Lower lobe of right lung (tissue), 2 donors: ENCODE measurements around the gene RALGDS. TPM values are rescaled to one million over a fixed set of nuclear protein-coding genes. Genes with fewer than 3 reads are reported as not detected.
A peak's percentile ranks its signal among the peaks of the same experiment; 100 is the strongest.

ENCODE experiments used
- ATAC-seq, 2 donors: fragments of 200-7000 bp; cut with Tn5 transposase; one replicate each; pipeline ENCODE4 v1.9.1; 2020 to 2022; ENCODE audit warnings: mild to moderate bottlenecking in 2 of 2, moderate library complexity in 2 of 2
- DNase-seq: peaks from one replicate; pipeline ENCODE4 v3.0.0-alpha.2; 2020
- H3K27ac ChIP-seq: fragments of 200-600 bp; one replicate; pipeline ENCODE4 v1.8.0; 2022
- H3K27me3 ChIP-seq: fragments of 200-600 bp; one replicate; pipeline ENCODE4 v1.8.0; 2022; ENCODE audit warnings: low read depth
- H3K36me3 ChIP-seq: fragments of 200-600 bp; one replicate; pipeline ENCODE4 v1.8.0; 2022; ENCODE audit warnings: mild to moderate bottlenecking
- H3K4me1 ChIP-seq: fragments of 200-600 bp; one replicate; pipeline ENCODE4 v1.8.0; 2022
- H3K4me3 ChIP-seq: fragments of 200-600 bp; one replicate; pipeline ENCODE4 v1.8.0; 2022; ENCODE audit warnings: mild to moderate bottlenecking
- H3K9me3 ChIP-seq: fragments of 200-600 bp; one replicate; pipeline ENCODE4 v1.8.0; 2022
- intact Hi-C: fragments of 100-400 bp; cut with DNase I; formaldehyde crosslinking; loops from one replicate; pipeline ENCODE4 v1.11.0; 2022
- microRNA-seq: library from miRNA; unstranded; fragments of <30 nt; microRNA quantifications from one replicate; pipeline ENCODE4 v1.2.0, GENCODE V29; 2020; ENCODE audit warnings: borderline number of aligned reads
- total RNA-seq: library from RNA; stranded (reverse); fragmentation: NEBNext Ultra II Directional; extraction: Animal tissue kit (Norgen Biotek cat#: 25700); gene quantifications from one replicate; pipeline ENCODE4 v1.2.1, GENCODE V29; 2021
- TF ChIP-seq, protein P1 (sequence below): fragments of 200-600 bp; IDR thresholded peaks from one replicate; pipeline ENCODE4 v1.8.0; 2022; ENCODE audit warnings: antibody characterized with exemption, mild to moderate bottlenecking
- donor health status: DM: no; HTN: yes; CAD: no; lungs with severe emphysema.

RALGDS gene
- total RNA-seq, 1 donor from 2014 or later = 71.1 TPM

DNA sequence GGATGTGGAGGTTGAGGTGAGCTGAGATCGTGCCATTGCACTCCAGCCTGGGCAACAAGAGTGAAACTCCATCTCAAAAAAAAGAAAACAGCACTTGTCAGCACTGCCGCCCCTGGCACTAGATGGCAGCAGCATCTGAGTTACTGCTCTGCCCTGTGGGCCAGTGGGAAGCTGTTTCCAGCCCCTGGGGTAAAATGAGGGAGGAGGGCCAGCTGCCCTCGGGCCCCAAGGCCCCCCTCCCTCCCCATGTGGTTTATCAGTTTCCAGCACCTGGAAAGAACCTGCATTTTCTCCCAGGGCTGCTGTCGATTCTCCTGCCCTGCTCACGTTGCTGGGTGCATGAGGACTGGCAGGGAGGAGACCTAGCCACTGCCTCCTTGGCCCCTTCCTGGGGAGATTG, 72.4 kb downstream of the RALGDS start:
- ATAC-seq = no peak
- H3K9me3 ChIP-seq = no peaks in the 10 kb centered on the region
- H3K27ac ChIP-seq = no peak overlapping the region
- peaks cover 99% of the 10 kb centered on the region for H3K36me3 ChIP-seq
- DNase-seq = no peak
- H3K4me1 ChIP-seq = no peaks in the 10 kb centered on the region
- no peaks in the 10 kb centered on the region for H3K27me3 ChIP-seq
- no peak overlapping the region for H3K4me3 ChIP-seq
- intact Hi-C loops = no loop called here
- TF ChIP-seq, protein P1, sequence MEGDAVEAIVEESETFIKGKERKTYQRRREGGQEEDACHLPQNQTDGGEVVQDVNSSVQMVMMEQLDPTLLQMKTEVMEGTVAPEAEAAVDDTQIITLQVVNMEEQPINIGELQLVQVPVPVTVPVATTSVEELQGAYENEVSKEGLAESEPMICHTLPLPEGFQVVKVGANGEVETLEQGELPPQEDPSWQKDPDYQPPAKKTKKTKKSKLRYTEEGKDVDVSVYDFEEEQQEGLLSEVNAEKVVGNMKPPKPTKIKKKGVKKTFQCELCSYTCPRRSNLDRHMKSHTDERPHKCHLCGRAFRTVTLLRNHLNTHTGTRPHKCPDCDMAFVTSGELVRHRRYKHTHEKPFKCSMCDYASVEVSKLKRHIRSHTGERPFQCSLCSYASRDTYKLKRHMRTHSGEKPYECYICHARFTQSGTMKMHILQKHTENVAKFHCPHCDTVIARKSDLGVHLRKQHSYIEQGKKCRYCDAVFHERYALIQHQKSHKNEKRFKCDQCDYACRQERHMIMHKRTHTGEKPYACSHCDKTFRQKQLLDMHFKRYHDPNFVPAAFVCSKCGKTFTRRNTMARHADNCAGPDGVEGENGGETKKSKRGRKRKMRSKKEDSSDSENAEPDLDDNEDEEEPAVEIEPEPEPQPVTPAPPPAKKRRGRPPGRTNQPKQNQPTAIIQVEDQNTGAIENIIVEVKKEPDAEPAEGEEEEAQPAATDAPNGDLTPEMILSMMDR = peak; percentile 18

Small RNA genes within 50 kb of the gene (microRNA-seq; reads per million reads assigned to microRNA genes)
- gene MIR6877 = 2.5 reads per million

Other genes with a start within 250 kb of the RALGDS start
- gene AK8, start 243.0 kb downstream of the RALGDS start, total RNA-seq = 6.1 TPM
- gene SPACA9, start 242.3 kb downstream of the RALGDS start, total RNA-seq = 13.9 TPM
- 50.9 TPM for gene TSC1, start 176.6 kb downstream of the RALGDS start, total RNA-seq
- 1.1 TPM for gene GFI1B, start 142.5 kb downstream of the RALGDS start, total RNA-seq
- gene GTF3C5, start 90.2 kb downstream of the RALGDS start, total RNA-seq = 44.8 TPM
- 1.4 TPM for gene CEL, start 59.3 kb downstream of the RALGDS start, total RNA-seq
- 38.5 TPM for gene GBGT1, start 42.7 kb upstream of the RALGDS start, total RNA-seq
- not detected for gene OBP2B, start 88.0 kb upstream of the RALGDS start, total RNA-seq
- gene ABO, start 154.0 kb upstream of the RALGDS start, total RNA-seq = 25.0 TPM
- gene SURF6, start 214.9 kb upstream of the RALGDS start, total RNA-seq = 15.2 TPM
- gene MED22, start 226.9 kb upstream of the RALGDS start, total RNA-seq = 24.4 TPM
- gene RPL7A, start 227.0 kb upstream of the RALGDS start, total RNA-seq = 1,397 TPM
- 49.4 TPM for gene SURF1, start 235.2 kb upstream of the RALGDS start, total RNA-seq
- 15.2 TPM for gene SURF2, start 235.3 kb upstream of the RALGDS start, total RNA-seq